Fibroblast of the conjunctiva (primary cell): ENCODE data around the gene DDHD1.
"Not testable (repeated sequence)": the region's sequence is repeated elsewhere in the genome, so short reads cannot be mapped to it uniquely, and the experiment has no call there.

Experiments
- DNase-seq: peaks from one replicate; pipeline ENCODE4 v3.0.0-alpha.2; 2010; ENCODE audit warnings: low read depth

The DDHD1 gene

GRCh38 chr14:53152887-53153701, at the start of gene DDHD1:
DDHD1 (minus strand) TSS chr14:53153323; CDS start chr14:53153098, 225 bp downstream.
- peak; percentile 31 for DNase-seq

- no peak for DNase-seq
Measured at GRCh38 chr14:53195949-53196348, 42.8 kb upstream of the DDHD1 start.

GRCh38 chr14:53193193-53193592, 40.1 kb upstream of the DDHD1 start:
- DNase-seq, result no peak

GRCh38 chr14:53192052-53192760, 39.1 kb upstream of the DDHD1 start:
- no peak for DNase-seq

GRCh38 chr14:53190938-53191337, 37.8 kb upstream of the DDHD1 start:
- no peak for DNase-seq

GRCh38 chr14:53187921-53188463, 34.9 kb upstream of the DDHD1 start:
- DNase-seq, result no peak

GRCh38 chr14:53186532-53186931, 33.4 kb upstream of the DDHD1 start:
- DNase-seq, result no peak

GRCh38 chr14:53183611-53184010, 30.5 kb upstream of the DDHD1 start:
- no peak for DNase-seq

- DNase-seq, result no peak
Measured at GRCh38 chr14:53183056-53183455, 29.9 kb upstream of the DDHD1 start.

- not testable (repeated sequence) for DNase-seq
Measured at GRCh38 chr14:53181463-53182081, 28.4 kb upstream of the DDHD1 start.

- peak; percentile 5 for DNase-seq
Measured at GRCh38 chr14:53180272-53181221, 27.4 kb upstream of the DDHD1 start.

- not testable (repeated sequence) for DNase-seq
Measured at GRCh38 chr14:53179486-53180005, 26.4 kb upstream of the DDHD1 start.

- no peak for DNase-seq
Measured at GRCh38 chr14:53175375-53175774, 22.3 kb upstream of the DDHD1 start.

GRCh38 chr14:53174918-53175317, 21.8 kb upstream of the DDHD1 start:
- no peak for DNase-seq

GRCh38 chr14:53168786-53169185, 15.7 kb upstream of the DDHD1 start:
- no peak for DNase-seq

- DNase-seq, result peak; percentile 73
Measured at GRCh38 chr14:53167602-53168328, 14.6 kb upstream of the DDHD1 start.

GRCh38 chr14:53161758-53162435, 8.8 kb upstream of the DDHD1 start:
- DNase-seq, result no peak

- DNase-seq, result no peak
Measured at GRCh38 chr14:53156238-53156637, 3.1 kb upstream of the DDHD1 start.

GRCh38 chr14:53153702-53154112, 584 bp upstream of the DDHD1 start:
- DNase-seq, result no peak
